BLaER1 treated with 17β-estradiol and CSF1 and Interleukin-3, amounts not matched to agents 10 nM and 100 nM (cell line): ENCODE results near the gene LTBP2.

ENCODE experiments used
- H3K27ac ChIP-seq, 11 experiments: shearing (Covaris generic); formaldehyde crosslinking; 2 replicates each; pipeline ENCODE4 v1.8.1; 2022
- H3K27me3 ChIP-seq, 11 experiments: shearing (Covaris generic); formaldehyde crosslinking; 2 replicates each; pipeline ENCODE4 v1.8.1; 2022
- H3K36me3 ChIP-seq, 11 experiments: shearing (Covaris generic); formaldehyde crosslinking; 2 replicates each; pipeline ENCODE4 v1.8.1; 2022
- H3K4me1 ChIP-seq, 10 experiments: shearing (Covaris generic); formaldehyde crosslinking; 2 replicates each; pipeline ENCODE4 v1.8.1; 2022
- H3K4me2 ChIP-seq, 11 experiments: shearing (Covaris generic); formaldehyde crosslinking; 2 replicates each; pipeline ENCODE4 v1.8.1; 2022
- H3K4me3 ChIP-seq, 10 experiments: shearing (Covaris generic); formaldehyde crosslinking; 2 replicates each; pipeline ENCODE4 v1.8.1; 2022
- H3K9ac ChIP-seq, 11 experiments: shearing (Covaris generic); formaldehyde crosslinking; 2 replicates each; pipeline ENCODE4 v1.8.1; 2022
- H3K9me3 ChIP-seq, 11 experiments: shearing (Covaris generic); formaldehyde crosslinking; replicated peaks in 1 of 11; 2 replicates each; pipeline ENCODE4 v1.8.1; 2022
- H4K20me1 ChIP-seq, 11 experiments: shearing (Covaris generic); formaldehyde crosslinking; 2 replicates each; pipeline ENCODE4 v1.8.1; 2022
- Cebpa-rat ChIP-seq, 11 experiments: shearing (Covaris generic); IDR thresholded peaks; 2 replicates each; pipeline ENCODE4 v1.8.1; 2022

The LTBP2 gene

DNA sequence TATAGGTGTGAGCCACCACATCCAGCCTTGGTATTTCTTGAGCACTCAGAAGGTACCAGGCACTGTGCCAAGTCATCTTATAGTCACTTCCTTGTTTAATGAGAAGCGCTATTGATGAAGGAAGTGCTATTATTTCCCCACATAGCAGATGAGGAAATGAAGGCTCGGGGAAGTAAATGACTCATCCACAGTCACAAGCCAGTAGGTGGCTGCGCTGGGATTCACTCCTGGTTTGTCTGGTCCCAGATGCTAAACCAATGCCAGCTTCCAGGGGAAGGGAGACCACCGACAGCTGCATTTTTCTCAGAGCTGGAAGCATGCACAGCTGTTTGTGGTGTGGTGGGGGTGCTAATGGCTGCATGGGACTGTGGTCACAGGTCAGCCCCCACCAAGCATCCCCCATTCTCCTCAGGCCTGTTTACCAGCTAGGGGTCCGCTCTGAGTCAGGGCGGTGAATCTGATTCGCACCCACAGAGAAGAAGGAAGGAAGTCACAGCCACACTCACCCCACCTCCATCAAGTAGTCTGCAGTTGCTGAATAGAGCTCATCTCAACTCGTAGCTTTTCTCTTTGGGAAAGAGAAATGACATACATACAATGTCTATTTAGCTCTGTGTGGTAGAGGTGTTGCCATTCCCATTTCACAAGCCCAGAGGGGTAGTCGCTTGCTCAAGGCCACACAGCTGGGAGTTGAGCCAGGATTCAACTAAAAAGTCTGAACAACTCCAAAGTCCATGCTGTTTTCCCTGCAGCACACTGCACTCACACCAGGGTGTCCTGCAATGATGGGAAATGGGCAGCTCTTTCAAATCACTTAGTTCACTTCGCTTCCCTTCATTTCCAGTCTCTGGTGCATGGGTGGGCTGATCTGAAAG, 6.3 kb upstream of the LTBP2 start:
- peak overlapping the region in 9 of 11 experiments; percentile 5 to 62 (median 55); a peak in 18 of 22 replicates for H3K9ac ChIP-seq
- peak overlapping the region in 5 of 10 experiments; percentile 1 to 36 (median 23); a peak in 4 of 20 replicates for H3K4me3 ChIP-seq
- no peaks in the 10 kb centered on the region for H3K9me3 ChIP-seq
- peak overlapping the region; percentile 83 to 98 (median 96) for H3K4me2 ChIP-seq
- peaks cover 0 to 11% (median 0%) of the 10 kb centered on the region in 11 experiments; a peak in 3 of 22 replicates for H4K20me1 ChIP-seq
- TF ChIP-seq Cebpa-rat (IDR thresholded peaks at IDR 0.05): peak in 3 of 11 experiments; percentile 15 to 26 (median 24); a peak in 1 of 22 replicates
- H3K27me3 ChIP-seq: peaks cover 0 to 17% (median 2%) of the 10 kb centered on the region in 11 experiments; a peak in 11 of 22 replicates
- H3K36me3 ChIP-seq: no peaks in the 10 kb centered on the region
- peaks cover 74 to 100% (median 84%) of the 10 kb centered on the region in 10 experiments for H3K4me1 ChIP-seq
- peak overlapping the region in 10 of 11 experiments; percentile 57 to 77 (median 74); a peak in 20 of 22 replicates for H3K27ac ChIP-seq

DNA sequence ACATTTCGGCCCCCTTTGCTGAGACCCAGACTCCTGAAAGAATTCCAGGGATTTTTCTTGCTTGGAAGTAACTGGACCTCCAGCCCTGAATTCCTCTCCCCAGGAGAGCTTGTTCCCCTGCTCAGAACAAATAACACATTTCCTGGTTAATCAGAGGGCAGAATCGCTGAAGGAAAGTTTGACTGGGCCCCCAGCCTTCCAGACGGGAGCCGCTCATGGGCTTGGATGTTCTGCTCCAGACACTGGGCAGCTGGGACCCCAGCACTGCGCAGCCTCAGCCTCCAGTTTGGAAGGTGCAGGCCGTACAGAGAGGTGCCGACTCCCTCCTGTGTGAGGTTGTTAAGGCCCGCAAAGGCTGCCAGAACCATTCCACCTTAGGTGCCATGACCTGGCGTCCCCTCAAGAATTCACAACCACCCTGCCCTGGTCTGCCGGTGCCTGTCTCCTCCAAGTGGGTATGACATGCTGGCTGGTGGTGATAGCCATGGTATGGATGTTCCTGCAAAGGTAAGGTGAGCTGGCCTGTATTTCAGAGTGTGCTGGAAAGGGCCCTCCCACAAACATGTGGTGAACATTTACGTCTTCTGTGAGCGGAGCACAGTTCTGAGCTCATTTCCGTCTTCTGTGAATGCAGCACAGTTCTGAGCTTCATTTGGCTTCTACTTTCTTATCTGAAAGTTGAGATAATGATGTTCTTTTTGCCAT, 5.1 kb upstream of the LTBP2 start:
- Histone ChIP-seq H3K4me2 (peak overlapping the region; percentile 74 to 98 (median 96); a peak in 21 of 22 replicates), H3K9me3 (no peaks in the 10 kb centered on the region), H3K9ac (peak overlapping the region in 5 of 11 experiments; percentile 5 to 62 (median 42); a peak in 6 of 22 replicates), H3K27me3 (peaks cover 2 to 23% (median 14%) of the 10 kb centered on the region in 11 experiments), H3K36me3 (no peaks in the 10 kb centered on the region), H3K27ac (peak overlapping the region in 10 of 11 experiments; percentile 16 to 77 (median 74); a peak in 19 of 22 replicates), H3K4me3 (no peak overlapping the region), H3K4me1 (peaks cover 81 to 97% (median 93%) of the 10 kb centered on the region in 10 experiments), H4K20me1 (peaks cover 0 to 11% (median 0%) of the 10 kb centered on the region in 11 experiments; a peak in 4 of 22 replicates)
- no peak for TF ChIP-seq Cebpa-rat (IDR thresholded peaks at IDR 0.05)

DNA sequence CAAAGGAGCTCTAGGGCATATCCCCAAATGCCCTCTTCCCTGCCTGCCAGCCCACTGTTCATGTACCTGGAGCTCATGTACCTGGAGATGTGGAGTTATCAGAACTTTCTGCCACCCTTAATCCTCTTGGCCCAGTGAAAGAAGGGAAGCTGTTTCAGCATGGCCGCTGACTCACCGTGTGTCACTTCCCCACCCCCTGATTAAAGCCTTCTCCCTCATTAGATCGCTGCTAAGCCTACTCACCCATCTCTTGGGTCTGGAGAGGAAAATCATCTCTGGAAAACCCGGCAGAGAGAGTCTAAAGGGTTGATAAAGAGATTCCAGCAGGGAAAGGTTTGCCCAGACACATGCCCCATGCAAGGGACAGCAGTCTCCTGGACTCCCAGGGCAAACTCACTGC, 4.5 kb upstream of the LTBP2 start:
- Histone ChIP-seq H3K9me3 (no peaks in the 10 kb centered on the region), H3K9ac (peak overlapping the region in 2 of 11 experiments; percentile 8 to 42; a peak in 3 of 22 replicates), H4K20me1 (peaks cover 0 to 16% (median 6%) of the 10 kb centered on the region in 11 experiments; a peak in 10 of 22 replicates), H3K27ac (peak overlapping the region in 10 of 11 experiments; percentile 16 to 77 (median 74); a peak in 17 of 22 replicates), H3K4me3 (peak overlapping the region in 1 of 10 experiments; percentile 10; a peak in 1 of 20 replicates), H3K36me3 (no peaks in the 10 kb centered on the region), H3K27me3 (peaks cover 9 to 23% (median 20%) of the 10 kb centered on the region in 11 experiments), H3K4me2 (peak overlapping the region; percentile 74 to 98 (median 96)), H3K4me1 (peaks cover 87 to 98% (median 97%) of the 10 kb centered on the region in 10 experiments)
- no peak for TF ChIP-seq Cebpa-rat (IDR thresholded peaks at IDR 0.05)

DNA sequence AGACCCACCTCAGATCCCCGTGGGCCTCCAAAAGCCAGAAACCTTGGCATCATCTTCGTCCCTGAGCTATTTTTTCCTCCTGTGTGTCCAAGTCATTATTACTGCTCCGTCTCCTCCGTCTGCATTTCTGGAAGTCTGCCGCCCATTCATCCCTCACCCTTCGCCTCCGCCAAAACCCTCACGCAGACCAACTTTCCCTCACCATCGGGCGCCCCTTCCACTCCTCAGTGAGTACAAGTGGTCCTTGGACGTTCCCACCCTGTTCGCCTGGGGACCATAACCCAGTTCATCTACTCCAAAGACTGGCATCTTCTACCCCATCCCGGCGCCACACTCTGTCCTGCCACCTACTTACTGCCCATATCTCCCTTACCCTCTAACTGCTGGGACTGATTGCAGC, 3.7 kb upstream of the LTBP2 start:
- Histone ChIP-seq H3K27me3 (peaks cover 16 to 30% (median 27%) of the 10 kb centered on the region in 11 experiments), H3K9ac (no peak overlapping the region), H4K20me1 (peaks cover 0 to 24% (median 14%) of the 10 kb centered on the region in 11 experiments; a peak in 12 of 22 replicates), H3K4me2 (peak overlapping the region; percentile 74 to 98 (median 96)), H3K27ac (peak overlapping the region in 8 of 11 experiments; percentile 2 to 77 (median 28); a peak in 5 of 22 replicates), H3K4me3 (no peak overlapping the region; a peak in 2 of 20 replicates), H3K36me3 (no peaks in the 10 kb centered on the region), H3K9me3 (no peaks in the 10 kb centered on the region), H3K4me1 (peaks cover 84 to 96% (median 92%) of the 10 kb centered on the region in 10 experiments)
- TF ChIP-seq Cebpa-rat (IDR thresholded peaks at IDR 0.05): no peak

DNA sequence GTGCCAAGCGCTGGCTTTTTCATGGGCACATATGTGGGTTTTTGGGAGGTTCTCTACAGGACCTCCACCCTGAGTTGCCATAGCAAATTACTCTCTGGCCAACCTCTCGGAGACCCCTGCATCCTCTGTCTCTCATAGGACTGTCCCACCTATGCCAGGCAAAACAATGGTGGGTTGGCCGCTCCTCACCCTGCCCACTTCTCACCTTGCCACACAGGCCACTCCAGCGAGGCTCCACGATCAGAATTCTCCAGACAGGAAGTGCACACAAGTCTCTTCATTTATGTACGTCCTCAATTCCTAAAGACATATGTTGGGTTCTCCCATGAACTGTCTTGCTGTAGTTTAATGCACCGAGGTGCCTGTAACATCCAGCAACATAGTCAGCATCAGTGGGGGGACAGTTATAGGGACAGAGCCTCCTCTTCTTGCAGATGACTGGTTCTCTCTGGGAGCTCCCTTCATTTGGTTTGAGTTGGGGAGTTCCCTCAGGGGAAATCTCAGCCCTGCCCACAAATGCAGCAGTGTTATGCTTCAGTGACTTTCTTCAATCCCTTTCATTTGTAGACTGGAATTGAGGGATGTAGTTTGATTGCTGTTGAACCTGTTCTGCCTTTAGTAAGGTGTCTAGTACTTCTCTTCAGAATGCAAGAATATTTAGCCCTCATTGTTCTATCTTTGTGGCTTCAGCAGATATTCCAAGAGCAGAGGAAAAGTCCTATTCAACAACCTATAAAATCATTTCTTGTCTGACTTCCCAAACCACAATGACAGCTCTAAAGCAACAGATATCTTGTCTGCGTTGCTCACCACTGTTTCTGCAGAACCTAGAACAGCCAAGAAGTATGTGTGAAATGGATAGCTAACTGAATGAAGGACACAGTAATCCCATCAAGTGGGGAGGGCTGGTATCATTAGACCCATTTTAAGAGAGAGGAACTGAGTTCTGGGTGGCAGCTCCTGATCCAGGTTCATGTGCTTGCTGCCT, 2.8 kb upstream of the LTBP2 start:
- Histone ChIP-seq H3K9ac (no peak overlapping the region), H3K27ac (peak overlapping the region in 7 of 11 experiments; percentile 2 to 77 (median 15); a peak in 6 of 22 replicates), H4K20me1 (peaks cover 0 to 32% (median 18%) of the 10 kb centered on the region in 11 experiments; a peak in 13 of 22 replicates), H3K4me3 (peak overlapping the region in 1 of 10 experiments; percentile 32; a peak in 3 of 20 replicates), H3K9me3 (no peaks in the 10 kb centered on the region), H3K4me1 (peaks cover 76 to 92% (median 83%) of the 10 kb centered on the region in 10 experiments), H3K36me3 (no peaks in the 10 kb centered on the region), H3K4me2 (peak overlapping the region; percentile 74 to 98 (median 96)), H3K27me3 (peaks cover 24 to 40% (median 37%) of the 10 kb centered on the region in 11 experiments)
- no peak for TF ChIP-seq Cebpa-rat (IDR thresholded peaks at IDR 0.05)

DNA sequence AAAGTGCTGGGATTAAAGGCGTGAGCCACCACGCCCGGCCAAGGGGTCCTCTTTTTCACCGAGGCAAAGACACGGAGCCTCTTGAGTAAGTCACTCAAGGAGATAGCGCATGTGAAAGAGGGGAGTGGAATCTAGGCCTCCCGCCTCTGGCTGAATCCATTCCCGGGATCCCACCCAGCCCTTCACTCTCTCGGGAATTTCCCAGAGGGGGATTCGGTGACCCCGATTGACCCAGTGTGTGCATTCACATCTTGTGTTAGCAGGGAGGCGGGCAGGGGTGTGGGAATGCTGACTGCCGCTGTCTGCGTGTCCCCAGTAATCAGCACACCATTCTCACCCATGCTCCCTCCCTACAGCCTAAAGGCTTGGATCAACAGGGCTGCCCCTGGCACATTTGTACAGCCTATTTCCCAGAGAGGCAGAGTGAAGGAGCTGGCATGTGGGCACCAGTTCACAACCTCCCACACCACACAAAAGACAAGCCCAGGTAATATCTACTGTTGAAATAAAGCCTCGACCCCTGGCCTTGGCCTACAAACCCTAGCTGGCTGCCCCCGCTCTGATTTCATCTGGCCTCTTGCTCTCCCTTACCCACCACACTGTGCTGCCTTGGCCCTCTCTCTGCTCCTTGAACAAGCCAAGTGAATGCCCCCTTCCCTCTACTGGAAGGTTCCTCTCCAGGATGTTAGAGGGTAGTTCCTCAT, 1.3 kb upstream of the LTBP2 start:
- no peaks in the 10 kb centered on the region for H3K9me3 ChIP-seq
- peak overlapping the region; percentile 90 to 98 (median 97); a peak in 21 of 22 replicates for H3K4me2 ChIP-seq
- H3K4me3 ChIP-seq: peak overlapping the region in 1 of 10 experiments; percentile 17; a peak in 2 of 20 replicates
- peaks cover 68 to 86% (median 75%) of the 10 kb centered on the region in 10 experiments for H3K4me1 ChIP-seq
- no peak for TF ChIP-seq Cebpa-rat (IDR thresholded peaks at IDR 0.05)
- no peak overlapping the region for H3K9ac ChIP-seq
- no peak overlapping the region for H3K27ac ChIP-seq
- peaks cover 0 to 28% (median 20%) of the 10 kb centered on the region in 11 experiments; a peak in 13 of 22 replicates for H4K20me1 ChIP-seq
- H3K27me3 ChIP-seq: peaks cover 24 to 47% (median 42%) of the 10 kb centered on the region in 11 experiments
- H3K36me3 ChIP-seq: no peaks in the 10 kb centered on the region
